Esophagus muscularis mucosa (tissue), 3 donors: Measurements from ENCODE around the gene MPP4.

Source experiments
- POLR2A ChIP-seq: fragments of 450-650 bp; IDR thresholded peaks from one replicate; pipeline ENCODE4 v1.6.1; 2017; ENCODE audit warnings: antibody characterized with exemption, moderate library complexity, mild to moderate bottlenecking, low read depth
- TF ChIP-seq, protein P1 (sequence below), 3 experiments: fragments of 200-600 bp in 2 of 3; fragments of 450-650 bp in 1 of 3; sonication (generic) in 2 of 3; IDR thresholded peaks; one replicate each; pipeline ENCODE4 v1.5.1; 2017 to 2019; ENCODE audit warnings: antibody characterized with exemption in 3 of 3, mild to moderate bottlenecking in 2 of 3, moderate library complexity in 1 of 3

DNA sequence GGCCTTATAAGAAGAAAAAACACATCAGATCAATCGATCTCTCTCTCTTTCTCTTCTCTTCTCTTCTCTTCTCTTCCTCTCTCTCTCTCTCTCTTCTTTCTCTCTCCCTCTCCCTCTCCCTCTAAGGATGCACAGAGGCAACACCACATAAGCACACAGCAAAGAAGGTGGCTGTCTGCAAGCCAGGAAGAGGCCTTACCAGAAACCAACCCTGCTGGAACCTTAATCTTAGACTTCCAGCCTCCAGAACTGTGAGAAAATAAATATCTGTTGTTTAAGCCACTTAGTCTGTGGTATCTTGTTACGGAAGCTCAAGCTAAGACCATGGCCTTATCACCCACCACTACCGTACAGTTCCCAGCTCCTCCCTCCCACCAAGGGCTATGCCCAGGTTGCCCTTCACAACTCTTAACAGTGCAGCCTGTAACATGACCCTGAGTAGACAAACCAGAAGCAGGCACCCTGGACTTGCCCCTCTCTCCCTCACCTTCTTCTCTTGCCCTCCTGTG, 30.0 kb downstream of the MPP4 start:
- TF ChIP-seq, protein P1, sequence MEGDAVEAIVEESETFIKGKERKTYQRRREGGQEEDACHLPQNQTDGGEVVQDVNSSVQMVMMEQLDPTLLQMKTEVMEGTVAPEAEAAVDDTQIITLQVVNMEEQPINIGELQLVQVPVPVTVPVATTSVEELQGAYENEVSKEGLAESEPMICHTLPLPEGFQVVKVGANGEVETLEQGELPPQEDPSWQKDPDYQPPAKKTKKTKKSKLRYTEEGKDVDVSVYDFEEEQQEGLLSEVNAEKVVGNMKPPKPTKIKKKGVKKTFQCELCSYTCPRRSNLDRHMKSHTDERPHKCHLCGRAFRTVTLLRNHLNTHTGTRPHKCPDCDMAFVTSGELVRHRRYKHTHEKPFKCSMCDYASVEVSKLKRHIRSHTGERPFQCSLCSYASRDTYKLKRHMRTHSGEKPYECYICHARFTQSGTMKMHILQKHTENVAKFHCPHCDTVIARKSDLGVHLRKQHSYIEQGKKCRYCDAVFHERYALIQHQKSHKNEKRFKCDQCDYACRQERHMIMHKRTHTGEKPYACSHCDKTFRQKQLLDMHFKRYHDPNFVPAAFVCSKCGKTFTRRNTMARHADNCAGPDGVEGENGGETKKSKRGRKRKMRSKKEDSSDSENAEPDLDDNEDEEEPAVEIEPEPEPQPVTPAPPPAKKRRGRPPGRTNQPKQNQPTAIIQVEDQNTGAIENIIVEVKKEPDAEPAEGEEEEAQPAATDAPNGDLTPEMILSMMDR (IDR thresholded peaks at IDR 0.05), result no peak
- no peak for TF ChIP-seq POLR2A
